Left lung (tissue), 10 donors: Measurements from ENCODE around the gene ATP6V1B1. TPM values are rescaled to one million over a fixed set of nuclear protein-coding genes. Genes with fewer than 3 reads are reported as not detected.

Experiments used
- ATAC-seq: fragments of 200-7000 bp; cut with Tn5 transposase; one replicate; pipeline ENCODE4 v1.9.1; 2020; ENCODE audit warnings: moderate library complexity
- DNase-seq, 4 donors: peaks; one replicate each; pipeline ENCODE4 v3.0.0-alpha.2; 2013 to 2020
- H3K27ac ChIP-seq, 2 donors: fragments of 200-600 bp; sonication (generic) in 1 of 2; one replicate each; pipeline versions ENCODE4 v1.5.0 to v1.8.0; 2020 to 2021
- H3K27me3 ChIP-seq, 2 donors: fragments of 200-600 bp; sonication (generic) in 1 of 2; one replicate each; pipeline versions ENCODE4 v1.5.0 to v1.8.0; 2020 to 2021
- H3K36me3 ChIP-seq, 2 donors: fragments of 200-600 bp; sonication (generic) in 1 of 2; one replicate each; pipeline versions ENCODE4 v1.5.0 to v1.8.0; 2020 to 2021
- H3K4me1 ChIP-seq, 2 donors: fragments of 200-600 bp; one replicate each; pipeline ENCODE4 v1.8.0; 2021
- H3K4me3 ChIP-seq, 2 donors: fragments of 200-600 bp; sonication (generic) in 1 of 2; one replicate each; pipeline versions ENCODE4 v1.5.0 to v1.8.0; 2020 to 2021; ENCODE audit warnings: mild to moderate bottlenecking in 1 of 2
- H3K9me3 ChIP-seq, 2 donors: fragments of 200-600 bp; sonication (generic) in 1 of 2; one replicate each; pipeline versions ENCODE4 v1.5.0 to v1.8.0; 2020 to 2021
- intact Hi-C, 2 donors: fragments of 100-400 bp; cut with DNase I; formaldehyde crosslinking; loops; one replicate each; pipeline versions ENCODE4 v1.11.2 to v1.14.2; 2022
- polyA plus RNA-seq, 6 donors: library from polyadenylated mRNA; unstranded; fragments of 120-200 nt; gene quantifications; one replicate each; pipeline ENCODE4 v1.2.1, GENCODE V29; 2013; ENCODE audit not compliant: insufficient read length in 6 of 6
- total RNA-seq, 2 donors: library from RNA; stranded (reverse); fragmentation: NEBNext Ultra II Directional; extraction: Animal tissue kit (Norgen Biotek cat#: 25700); gene quantifications; one replicate each; pipeline ENCODE4 v1.2.1, GENCODE V29; 2021
- TF ChIP-seq, protein P1 (sequence below), 2 donors: fragments of 200-600 bp; sonication (generic) in 1 of 2; IDR thresholded peaks; one replicate each; pipeline versions ENCODE4 v1.5.0 to v1.8.0; 2021; ENCODE audit warnings: antibody characterized with exemption in 2 of 2
- donor health status: DM: no; HTN: yes; CAD: no.
- donor health status: DM: no; HTN: no; CAD: no.

ATP6V1B1 gene
- total and polyA plus RNA-seq, 8 donors, result 0.76 to 5.5 (median 4.7) TPM

DNA sequence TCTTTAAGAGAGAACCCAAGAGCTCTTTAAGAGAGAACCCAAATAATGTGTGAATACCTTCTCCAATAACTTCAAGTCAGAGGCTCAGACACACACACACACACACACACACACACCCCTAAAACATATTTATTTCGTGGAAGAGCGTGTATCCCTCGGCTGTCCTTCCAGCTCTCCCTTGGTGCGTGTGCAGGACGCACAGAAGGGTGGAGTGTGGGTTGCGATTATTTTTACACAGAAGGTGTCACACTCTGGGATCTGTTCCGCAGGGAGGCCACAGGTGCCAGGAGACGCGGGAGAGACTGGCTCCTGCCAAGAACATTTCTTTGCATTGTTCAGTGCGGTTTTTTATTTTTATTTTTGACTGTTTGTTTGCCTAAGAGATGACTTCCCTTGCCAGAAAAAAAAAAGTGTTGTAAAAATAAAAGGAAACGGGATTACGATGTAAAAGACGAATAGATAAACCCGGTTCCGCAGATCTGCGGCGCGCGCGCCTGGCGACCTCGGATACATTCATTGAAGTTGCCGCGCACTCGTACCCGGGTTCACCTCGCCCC, 47.3 kb upstream of the ATP6V1B1 start:
- TF ChIP-seq, protein P1, sequence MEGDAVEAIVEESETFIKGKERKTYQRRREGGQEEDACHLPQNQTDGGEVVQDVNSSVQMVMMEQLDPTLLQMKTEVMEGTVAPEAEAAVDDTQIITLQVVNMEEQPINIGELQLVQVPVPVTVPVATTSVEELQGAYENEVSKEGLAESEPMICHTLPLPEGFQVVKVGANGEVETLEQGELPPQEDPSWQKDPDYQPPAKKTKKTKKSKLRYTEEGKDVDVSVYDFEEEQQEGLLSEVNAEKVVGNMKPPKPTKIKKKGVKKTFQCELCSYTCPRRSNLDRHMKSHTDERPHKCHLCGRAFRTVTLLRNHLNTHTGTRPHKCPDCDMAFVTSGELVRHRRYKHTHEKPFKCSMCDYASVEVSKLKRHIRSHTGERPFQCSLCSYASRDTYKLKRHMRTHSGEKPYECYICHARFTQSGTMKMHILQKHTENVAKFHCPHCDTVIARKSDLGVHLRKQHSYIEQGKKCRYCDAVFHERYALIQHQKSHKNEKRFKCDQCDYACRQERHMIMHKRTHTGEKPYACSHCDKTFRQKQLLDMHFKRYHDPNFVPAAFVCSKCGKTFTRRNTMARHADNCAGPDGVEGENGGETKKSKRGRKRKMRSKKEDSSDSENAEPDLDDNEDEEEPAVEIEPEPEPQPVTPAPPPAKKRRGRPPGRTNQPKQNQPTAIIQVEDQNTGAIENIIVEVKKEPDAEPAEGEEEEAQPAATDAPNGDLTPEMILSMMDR (IDR thresholded peaks at IDR 0.05), result no peak
- no peak for ATAC-seq

DNA sequence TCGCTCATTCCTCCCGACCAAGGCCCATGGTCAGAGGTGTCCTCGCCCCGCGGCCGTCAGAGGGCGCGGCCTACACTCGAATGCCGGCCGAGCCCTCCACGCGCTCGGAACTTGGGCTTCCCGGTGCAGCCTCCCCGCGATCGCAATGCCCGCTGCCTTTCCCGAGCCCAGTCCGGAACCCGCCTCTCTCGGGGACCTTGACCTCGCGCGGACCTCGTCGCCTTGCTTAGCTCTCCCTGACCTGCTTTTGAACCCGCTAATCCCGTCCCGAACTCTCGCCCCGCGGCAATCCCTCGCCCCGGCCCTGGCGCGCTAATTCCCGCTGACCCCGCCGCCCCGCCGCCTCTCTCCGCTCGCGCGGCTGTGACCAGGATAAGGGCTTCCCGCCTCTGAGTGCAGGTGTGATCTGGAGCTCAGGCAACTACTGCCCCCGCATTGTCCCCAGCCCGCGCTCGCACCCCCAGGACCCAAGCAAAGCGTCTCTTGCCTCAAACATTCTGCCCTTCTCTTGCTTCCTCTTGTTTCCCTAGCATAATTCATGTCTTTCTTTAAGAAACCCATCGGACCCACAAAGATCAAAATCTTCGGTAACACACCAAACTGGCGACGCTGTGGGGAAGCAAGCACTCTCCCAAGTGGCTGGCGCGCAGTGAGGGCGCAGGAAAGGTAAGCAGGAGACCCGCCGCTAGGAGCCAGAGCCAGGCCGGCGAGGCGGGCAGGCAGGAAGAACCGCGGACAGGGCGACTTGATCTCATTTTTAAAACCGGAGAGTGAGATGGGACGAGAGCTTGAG, 46.6 kb upstream of the ATP6V1B1 start:
- DNase-seq (peak in 1 of 4 donors; percentile 26), ATAC-seq (peak; percentile 38)
- Histone ChIP-seq H3K4me1 (peaks cover 0 to 23% of the 10 kb centered on the region in 2 donors), H3K9me3 (no peaks in the 10 kb centered on the region), H3K27me3 (peaks cover 88 to 100% of the 10 kb centered on the region in 2 donors), H3K4me3 (no peak overlapping the region), H3K27ac (no peak overlapping the region), H3K36me3 (no peaks in the 10 kb centered on the region)
- intact Hi-C loops, result no loop called here
- TF ChIP-seq, protein P1 (IDR thresholded peaks at IDR 0.05), result no peak

More for the DNA sequence above, 47.3 kb upstream of the ATP6V1B1 start:
- Histone ChIP-seq H3K4me1 (peaks cover 0 to 23% of the 10 kb centered on the region in 2 donors), H3K4me3 (no peak overlapping the region), H3K27ac (no peak overlapping the region), H3K27me3 (peaks cover 92 to 100% of the 10 kb centered on the region in 2 donors), H3K36me3 (no peaks in the 10 kb centered on the region), H3K9me3 (no peaks in the 10 kb centered on the region)
- no peak for DNase-seq
- intact Hi-C loops, result no loop called here

DNA sequence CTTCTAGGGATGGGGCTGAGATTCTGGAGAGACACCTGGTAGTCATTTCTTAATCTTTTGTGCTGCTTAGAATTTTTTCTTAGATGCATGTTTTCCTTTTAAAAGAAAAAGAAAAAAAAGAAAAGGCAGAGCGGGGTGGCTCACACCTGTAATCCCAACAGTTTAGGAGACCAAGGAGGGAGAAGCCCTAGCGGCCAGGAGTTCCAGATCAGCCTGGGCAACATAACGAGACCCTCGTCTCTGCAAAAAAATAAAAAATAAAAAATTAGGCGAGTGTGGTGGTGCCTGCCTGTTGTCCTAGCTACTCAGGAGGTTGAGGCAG, 46.0 kb upstream of the ATP6V1B1 start:
- no peaks in the 10 kb centered on the region for H3K9me3 ChIP-seq
- no peak overlapping the region for H3K4me3 ChIP-seq
- H3K36me3 ChIP-seq, result no peaks in the 10 kb centered on the region
- intact Hi-C loops, result no loop called here
- DNase-seq (no peak), ATAC-seq (no peak)
- peaks cover 0 to 23% of the 10 kb centered on the region in 2 donors for H3K4me1 ChIP-seq
- H3K27ac ChIP-seq, result no peak overlapping the region
- H3K27me3 ChIP-seq, result peaks cover 84 to 100% of the 10 kb centered on the region in 2 donors
- TF ChIP-seq, protein P1 (IDR thresholded peaks at IDR 0.05), result no peak

DNA sequence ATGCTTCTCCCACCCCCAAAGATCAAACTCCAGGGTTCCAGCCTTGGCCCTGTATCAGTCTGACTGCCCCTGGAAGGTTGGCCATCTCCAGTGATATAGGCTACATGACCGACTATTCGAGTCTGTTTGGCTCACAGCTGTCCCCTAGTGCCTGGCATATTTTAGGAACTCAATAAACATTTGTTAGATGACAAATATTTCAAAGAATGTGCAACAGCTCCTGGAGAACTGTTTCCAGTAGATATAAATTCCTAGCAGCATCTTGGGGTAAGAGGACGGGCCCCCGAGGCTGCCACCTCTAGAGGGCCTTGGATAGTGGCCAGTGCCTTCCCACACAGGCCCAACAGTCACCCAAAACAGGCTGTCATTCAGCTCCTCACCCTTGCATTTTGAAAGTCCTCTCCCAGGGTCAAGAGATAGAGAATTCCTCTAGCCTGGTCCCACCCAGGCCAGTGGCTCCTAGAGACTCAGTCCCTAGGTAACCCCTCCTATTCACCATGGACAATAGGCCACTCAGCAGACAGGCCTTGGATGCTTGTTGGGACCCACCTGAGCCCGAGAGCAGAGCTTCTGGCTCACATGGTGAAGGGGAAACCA, 45.1 kb upstream of the ATP6V1B1 start:
- no peak for ATAC-seq
- intact Hi-C loops, result no loop called here
- no peak overlapping the region for H3K27ac ChIP-seq

More for the DNA sequence above, 45.1 kb upstream of the ATP6V1B1 start:
- Histone ChIP-seq H3K36me3 (no peaks in the 10 kb centered on the region), H3K9me3 (no peaks in the 10 kb centered on the region), H3K27me3 (peaks cover 81 to 100% of the 10 kb centered on the region in 2 donors), H3K4me3 (no peak overlapping the region), H3K4me1 (peaks cover 0 to 23% of the 10 kb centered on the region in 2 donors)
- TF ChIP-seq, protein P1 (IDR thresholded peaks at IDR 0.05), result no peak
- no peak for DNase-seq
